IMR-90 (cell line): ENCODE results near the gene FOXL1. TPM values are rescaled to one million over a fixed set of nuclear protein-coding genes. Genes with fewer than 3 reads are reported as not detected.

Experiments used
- ATAC-seq: fragments of 200-7000 bp; cut with Tn5 transposase; 2 replicates; pipeline ENCODE4 v1.9.1; 2020; ENCODE audit warnings: low read depth, mild to moderate bottlenecking, moderate library complexity
- BruUV-seq: library from RNA; stranded (reverse); fragments of 400-500 nt; replicated peaks from 2 replicates; lab custom pipeline; 2021; lab: Mats Ljungman, UMichigan
- CTCF ChIA-PET: fragments of 300-600 bp; formaldehyde crosslinking; extraction: SDS; loops from one replicate; lab custom pipeline; 2021; ENCODE audit warnings: antibody characterized with exemption; lab: Yijun Ruan, JAX
- POLR2A ChIA-PET: fragments of 300-600 bp; sonication (Branson Sonifier 250); formaldehyde crosslinking; loops from one replicate; lab custom pipeline; 2022; ENCODE audit warnings: antibody characterized with exemption; ENCODE audit not compliant: unreplicated experiment; lab: Charles Lee
- DNase-seq: peaks from one replicate; pipeline ENCODE4 v3.0.0; 2013
- H2AFZ ChIP-seq: replicated peaks from 2 replicates; pipeline ENCODE3; 2013; ENCODE audit warnings: low read length, mild to moderate bottlenecking; ENCODE audit not compliant: poor library complexity
- H2AK5ac ChIP-seq: 2 replicates; pipeline ENCODE4 v1.6.1; 2013; ENCODE audit warnings: low read depth, low read length, inconsistent platforms
- H2AK9ac ChIP-seq: replicated peaks from 2 replicates; pipeline ENCODE3; 2013; ENCODE audit warnings: mild to moderate bottlenecking, low read depth, low read length, moderate library complexity; ENCODE audit not compliant: poor library complexity
- H2BK120ac ChIP-seq: 2 replicates; pipeline ENCODE4 v1.6.1; 2013; ENCODE audit warnings: low read depth, low read length, inconsistent platforms
- H2BK15ac ChIP-seq: 3 replicates; pipeline ENCODE4 v1.6.1; 2013; ENCODE audit warnings: low read depth, low read length, inconsistent platforms
- H2BK20ac ChIP-seq: 2 replicates; pipeline ENCODE4 v1.6.1; 2013; ENCODE audit warnings: low read depth, mild to moderate bottlenecking, inconsistent platforms, low read length, moderate library complexity
- H2BK5ac ChIP-seq: 2 replicates; pipeline ENCODE4 v1.6.1; 2013; ENCODE audit warnings: mild to moderate bottlenecking, low read depth, low read length, inconsistent platforms; ENCODE audit not compliant: poor library complexity, severe bottlenecking
- H3K14ac ChIP-seq: replicated peaks from 2 replicates; pipeline ENCODE4 v1.6.1; 2013; ENCODE audit warnings: low read depth, low read length, inconsistent platforms
- H3K18ac ChIP-seq: 2 replicates; pipeline ENCODE4 v1.6.1; 2013; ENCODE audit warnings: low read depth, low read length, control low read depth
- H3K23ac ChIP-seq: 2 replicates; pipeline ENCODE4 v1.6.1; 2013; ENCODE audit warnings: low read depth, low read length, inconsistent platforms
- H3K27ac ChIP-seq: 2 replicates; pipeline ENCODE4 v1.5.1; 2013; ENCODE audit warnings: mild to moderate bottlenecking, control low read depth, low read length; ENCODE audit not compliant: insufficient read depth
- H3K27me3 ChIP-seq: 2 replicates; pipeline ENCODE4 v1.6.1; 2013; ENCODE audit warnings: low read length; ENCODE audit not compliant: control insufficient read depth, insufficient read depth
- H3K36me3 ChIP-seq: 2 replicates; pipeline ENCODE4 v1.6.1; 2013; ENCODE audit warnings: low read length, mixed read lengths; ENCODE audit not compliant: control insufficient read depth, insufficient read depth
- H3K4ac ChIP-seq: 2 replicates; pipeline ENCODE4 v1.6.1; 2013; ENCODE audit warnings: low read depth, low read length, inconsistent platforms
- H3K4me1 ChIP-seq: 2 replicates; pipeline ENCODE4 v1.6.1; 2013; ENCODE audit warnings: low read length, mixed read lengths; ENCODE audit not compliant: control insufficient read depth, insufficient read depth
- H3K4me2 ChIP-seq: 2 replicates; pipeline ENCODE4 v1.6.1; 2013; ENCODE audit warnings: low read depth, mild to moderate bottlenecking, control low read depth, low read length, moderate library complexity
- H3K4me3 ChIP-seq: 2 replicates; pipeline ENCODE4 v1.5.1; 2013; ENCODE audit warnings: low read depth, mild to moderate bottlenecking, control low read depth, low read length, moderate library complexity; ENCODE audit not compliant: insufficient read depth
- H3K56ac ChIP-seq: 2 replicates; pipeline ENCODE4 v1.6.1; 2013; ENCODE audit warnings: low read length, inconsistent platforms; ENCODE audit not compliant: insufficient read depth; ENCODE audit errors: extremely low read depth
- H3K79me1 ChIP-seq, 2 experiments: 2 replicates each; pipeline ENCODE4 v1.6.1; 2013; ENCODE audit warnings: low read length in 2 of 2, inconsistent platforms in 1 of 2, low read depth in 1 of 2
- H3K9ac ChIP-seq: 2 replicates; pipeline ENCODE4 v1.6.1; 2013; ENCODE audit warnings: low read depth, low read length, control low read depth
- H3K9me1 ChIP-seq: 2 replicates; pipeline ENCODE4 v1.6.1; 2013; ENCODE audit warnings: low read length, inconsistent platforms; ENCODE audit not compliant: insufficient read depth
- H3K9me3 ChIP-seq: 2 replicates; pipeline ENCODE4 v1.6.1; 2013; ENCODE audit warnings: low read length; ENCODE audit not compliant: control insufficient read depth, insufficient read depth
- H4K20me1 ChIP-seq: 2 replicates; pipeline ENCODE4 v1.6.1; 2013; ENCODE audit warnings: low read length, inconsistent platforms; ENCODE audit not compliant: insufficient read depth
- H4K5ac ChIP-seq: 2 replicates; pipeline ENCODE4 v1.6.1; 2013; ENCODE audit warnings: mild to moderate bottlenecking, low read depth, low read length, control low read depth
- H4K8ac ChIP-seq, 2 experiments: 2 replicates each; pipeline ENCODE4 v1.6.1; 2013; ENCODE audit warnings: low read depth in 2 of 2, low read length in 2 of 2, control low read depth in 1 of 2, inconsistent platforms in 1 of 2
- H4K91ac ChIP-seq: 2 replicates; pipeline ENCODE4 v1.6.1; 2013; ENCODE audit warnings: low read depth, low read length, inconsistent platforms; ENCODE audit not compliant: insufficient read depth
- CEBPB ChIP-seq: IDR thresholded peaks from 2 replicates; pipeline ENCODE4 v1.6.1; 2012; ENCODE audit warnings: low read depth, low read length, improper control_type of control experiment
- CTCF ChIP-seq: conservative IDR thresholded peaks from 2 replicates; pipeline ENCODE4 v1.5.1; 2012; ENCODE audit warnings: mild to moderate bottlenecking, low read depth, low read length, improper control_type of control experiment
- FOS ChIP-seq: fragments of 150-350 bp; IDR thresholded peaks from 2 replicates; pipeline ENCODE4 v1.6.1; 2016; ENCODE audit warnings: low read depth, low read length
- MXI1 ChIP-seq: IDR thresholded peaks from 2 replicates; pipeline ENCODE4 v1.6.1; 2012; ENCODE audit warnings: low read depth, mild to moderate bottlenecking, low read length, moderate library complexity, borderline replicate concordance
- NFE2L2 ChIP-seq: fragments of 150-350 bp; IDR thresholded peaks from 2 replicates; pipeline ENCODE4 v1.6.1; 2016; ENCODE audit warnings: low read depth, mild to moderate bottlenecking, low read length
- POLR2A ChIP-seq: IDR thresholded peaks from 2 replicates; pipeline ENCODE4 v1.6.1; 2012; ENCODE audit warnings: mild to moderate bottlenecking, low read depth, low read length
- RCOR1 ChIP-seq: IDR thresholded peaks from 2 replicates; pipeline ENCODE4 v1.6.1; 2012; ENCODE audit warnings: mild to moderate bottlenecking, low read length, improper control_type of control experiment; ENCODE audit not compliant: insufficient replicate concordance
- WGBS, 2 experiments: methylation state at CpG; one replicate each; pipeline versions ENCODE4 v1.1.5 to v1.1.7; 2013; ENCODE audit warnings: missing lambda C conversion rate in 2 of 2; ENCODE audit not compliant: insufficient read length in 1 of 2; ENCODE audit errors: extremely low coverage in 2 of 2; 5-methylcytosine and 5-hydroxymethylcytosine counted together
- dilution Hi-C: fragments of 300-500 bp; cut with HindIII; formaldehyde crosslinking; loops from one replicate; pipeline ENCODE4 v1.14.3; 2018; ENCODE audit warnings: low sequenced_read_pairs; ENCODE audit not compliant: unreplicated experiment
- in situ Hi-C: fragments of 300-500 bp; cut with MboI; formaldehyde crosslinking; loops from 3 replicates; pipeline ENCODE4 v1.14.3; 2019; ENCODE audit warnings: low sequenced_read_pairs, inconsistent platforms, mixed read lengths
- intact Hi-C: fragments of 100-400 bp; cut with micrococcal nuclease; formaldehyde crosslinking; loops from 2 replicates; pipeline ENCODE4 v1.10.0; 2022
- polyA plus RNA-seq, 3 experiments: library from polyadenylated mRNA; depleted of rRNA; stranded (reverse); fragments of >200 nt; gene quantifications; 2 replicates each; pipeline ENCODE4 v1.2.3, GENCODE V29; 2012; ENCODE audit warnings: low replicate concordance in 1 of 3
- total RNA-seq: library from RNA; depleted of rRNA; stranded (reverse); fragments of >200 nt; gene quantifications from 2 replicates; pipeline ENCODE4 v1.2.3, GENCODE V29; 2012

The FOXL1 gene
- total and polyA plus RNA-seq, 2 of the 4 experiments (the other 2 are of a cell fraction), result 15.2 to 25.8 TPM

- Histone ChIP-seq H3K9me1 (peaks cover 12% of the 10 kb centered on the region), H2AFZ (peak overlapping the region; percentile 6), H3K23ac (no peak overlapping the region), H3K4ac (peak overlapping the region; percentile 40; the same call in 1 of the 2 replicates), H4K8ac (peak overlapping the region in 1 of 2 experiments; percentile 54; a peak in 2 of 4 replicates), H3K36me3 (no peaks in the 10 kb centered on the region), H2BK15ac (peak overlapping the region; percentile 68; the same call in 1 of the 3 replicates), H3K4me1 (peaks cover 12% of the 10 kb centered on the region), H3K27me3 (no peaks in the 10 kb centered on the region), H4K20me1 (peaks cover 4% of the 10 kb centered on the region), H2AK9ac (no peak overlapping the region), H2BK120ac (no peak overlapping the region), H3K56ac (no peak overlapping the region), H3K27ac (no peak overlapping the region), H3K4me3 (no peak overlapping the region), H2AK5ac (no peak overlapping the region), H3K9ac (no peak overlapping the region), H3K14ac (peak overlapping the region; percentile 32; the same call in 1 of the 2 replicates), H2BK5ac (no peak overlapping the region), H4K5ac (no peak overlapping the region), H3K18ac (no peak overlapping the region), H3K4me2 (peak overlapping the region; percentile 44), H2BK20ac (peak overlapping the region; percentile 22), H4K91ac (peak overlapping the region; percentile 11; the same call in 1 of the 2 replicates), H3K79me1 (peaks cover 0 to 10% of the 10 kb centered on the region in 2 experiments; a peak in 1 of 4 replicates), H3K9me3 (0 out of 2 replicates have a peak, but pooled peaks cover 2% of the 10 kb centered on the region)
- WGBS, 2 experiments, result 63% methylated on average over 2 of the region's 16 CpGs; no CpG with 5 or more reads in 1 of the 2 experiments
- CTCF ChIA-PET, result no interaction called here
- dilution Hi-C loops (no loop called here), intact Hi-C loops (no loop called here), in situ Hi-C loops (no loop called here)
- TF ChIP-seq POLR2A (no peak), NFE2L2 (no peak), CEBPB (no peak), MXI1 (no peak), RCOR1 (no peak), CTCF (no peak), FOS (no peak)
- ATAC-seq, result no peak
- POLR2A ChIA-PET, result no interaction called here
- no peak for DNase-seq
- BruUV-seq, result no TSS peak
These were observed 26.3 kb downstream of the FOXL1 start for GRCh38 chr16:86604436-86605193.
